ENCODE measurements around the gene COX7A2.

COX7A2 gene

GRCh38 chr6:75249837-75250236 lies 6.2 kb upstream of the COX7A2 start:
- Histone ChIP-seq H4K20me1 (ENCODE audit: insufficient read depth) (no peaks in the 10 kb centered on the region), H3K9ac (no peak overlapping the region), H3K27ac (no peak overlapping the region), H3K4me2 (no peak overlapping the region), H3K36me3 (ENCODE audit: insufficient read depth) (no peaks in the 10 kb centered on the region), H3K4me3 (IDR thresholded peaks at IDR 0.05; ENCODE audit: insufficient read depth, low read depth, low read length) (no peak overlapping the region), H3K79me2 (ENCODE audit: insufficient read depth, low read depth) (no peaks in the 10 kb centered on the region), H3K4me1 (ENCODE audit: low read depth, poor library complexity, severe bottlenecking) (no peaks in the 10 kb centered on the region), H3K27me3 (ENCODE audit: insufficient read depth, low read depth) (no peaks in the 10 kb centered on the region), H2AFZ (ENCODE audit: low read depth) (no peak overlapping the region)
- TF ChIP-seq, protein P1, sequence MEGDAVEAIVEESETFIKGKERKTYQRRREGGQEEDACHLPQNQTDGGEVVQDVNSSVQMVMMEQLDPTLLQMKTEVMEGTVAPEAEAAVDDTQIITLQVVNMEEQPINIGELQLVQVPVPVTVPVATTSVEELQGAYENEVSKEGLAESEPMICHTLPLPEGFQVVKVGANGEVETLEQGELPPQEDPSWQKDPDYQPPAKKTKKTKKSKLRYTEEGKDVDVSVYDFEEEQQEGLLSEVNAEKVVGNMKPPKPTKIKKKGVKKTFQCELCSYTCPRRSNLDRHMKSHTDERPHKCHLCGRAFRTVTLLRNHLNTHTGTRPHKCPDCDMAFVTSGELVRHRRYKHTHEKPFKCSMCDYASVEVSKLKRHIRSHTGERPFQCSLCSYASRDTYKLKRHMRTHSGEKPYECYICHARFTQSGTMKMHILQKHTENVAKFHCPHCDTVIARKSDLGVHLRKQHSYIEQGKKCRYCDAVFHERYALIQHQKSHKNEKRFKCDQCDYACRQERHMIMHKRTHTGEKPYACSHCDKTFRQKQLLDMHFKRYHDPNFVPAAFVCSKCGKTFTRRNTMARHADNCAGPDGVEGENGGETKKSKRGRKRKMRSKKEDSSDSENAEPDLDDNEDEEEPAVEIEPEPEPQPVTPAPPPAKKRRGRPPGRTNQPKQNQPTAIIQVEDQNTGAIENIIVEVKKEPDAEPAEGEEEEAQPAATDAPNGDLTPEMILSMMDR (conservative IDR thresholded peaks at IDR 0.05; ENCODE audit: low read depth, low read length) = no peak

- H3K36me3 ChIP-seq (ENCODE audit: insufficient read depth) = no peaks in the 10 kb centered on the region
- peaks cover 12% of the 10 kb centered on the region for H3K79me2 ChIP-seq (ENCODE audit: insufficient read depth, low read depth)
- no peak overlapping the region for H3K27ac ChIP-seq
- no peak overlapping the region for H2AFZ ChIP-seq (ENCODE audit: low read depth)
- peaks cover 6% of the 10 kb centered on the region for H3K4me1 ChIP-seq (ENCODE audit: low read depth, poor library complexity, severe bottlenecking)
- H3K9ac ChIP-seq = no peak overlapping the region
- no peaks in the 10 kb centered on the region for H3K27me3 ChIP-seq (ENCODE audit: insufficient read depth, low read depth)
- no peaks in the 10 kb centered on the region for H4K20me1 ChIP-seq (ENCODE audit: insufficient read depth)
- H3K4me2 ChIP-seq = no peak overlapping the region
- H3K4me3 ChIP-seq (IDR thresholded peaks at IDR 0.05; ENCODE audit: insufficient read depth, low read depth, low read length) = no peak overlapping the region
- TF ChIP-seq, protein P1 (conservative IDR thresholded peaks at IDR 0.05; ENCODE audit: low read depth, low read length) = no peak
These were observed 2.8 kb upstream of the COX7A2 start for GRCh38 chr6:75246386-75246785.

GRCh38 chr6:75244063-75244584 lies 523 bp upstream of the COX7A2 start:
- H3K4me2 ChIP-seq = peak overlapping the region; percentile 70
- TF ChIP-seq, protein P1 (conservative IDR thresholded peaks at IDR 0.05; ENCODE audit: low read depth, low read length) = no peak
- H3K4me1 ChIP-seq (ENCODE audit: low read depth, poor library complexity, severe bottlenecking) = peaks cover 6% of the 10 kb centered on the region
- H3K79me2 ChIP-seq (ENCODE audit: insufficient read depth, low read depth) = peaks cover 19% of the 10 kb centered on the region
- peak overlapping the region; percentile 96; the same call in 1 of the 2 replicates for H3K27ac ChIP-seq
- no peaks in the 10 kb centered on the region for H3K36me3 ChIP-seq (ENCODE audit: insufficient read depth)
- H4K20me1 ChIP-seq (ENCODE audit: insufficient read depth) = no peaks in the 10 kb centered on the region
- no peak overlapping the region for H3K4me3 ChIP-seq (IDR thresholded peaks at IDR 0.05; ENCODE audit: insufficient read depth, low read depth, low read length)
- H2AFZ ChIP-seq (ENCODE audit: low read depth) = peak overlapping the region; percentile 64
- peak overlapping the region; percentile 88 for H3K9ac ChIP-seq
- no peaks in the 10 kb centered on the region for H3K27me3 ChIP-seq (ENCODE audit: insufficient read depth, low read depth)

DNA sequence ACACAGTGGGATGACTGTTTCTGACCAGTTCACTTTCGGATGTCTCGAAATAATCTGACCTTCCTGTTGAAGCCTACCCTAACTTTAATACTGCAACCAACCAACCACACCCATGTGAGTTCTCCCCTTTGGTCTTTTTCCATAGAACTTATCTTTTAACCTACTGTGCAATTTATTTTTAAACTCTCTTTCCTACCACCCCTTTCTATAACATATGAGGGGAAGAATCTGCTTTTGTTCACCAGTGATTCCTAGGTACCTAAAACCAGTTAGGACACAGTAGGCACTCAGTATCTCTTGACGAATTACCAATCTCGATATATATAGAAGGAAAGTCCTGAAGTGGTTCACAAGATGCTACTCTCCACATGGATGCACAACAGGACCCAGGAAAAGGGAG lies 7.0 kb downstream of the COX7A2 start:
- no peaks in the 10 kb centered on the region for H3K36me3 ChIP-seq (ENCODE audit: insufficient read depth)
- no peak overlapping the region for H3K27ac ChIP-seq
- H4K20me1 ChIP-seq (ENCODE audit: insufficient read depth) = no peaks in the 10 kb centered on the region
- peaks cover 10% of the 10 kb centered on the region for H3K79me2 ChIP-seq (ENCODE audit: insufficient read depth, low read depth)
- TF ChIP-seq, protein P1 (conservative IDR thresholded peaks at IDR 0.05; ENCODE audit: low read depth, low read length) = no peak
- no peaks in the 10 kb centered on the region for H3K27me3 ChIP-seq (ENCODE audit: insufficient read depth, low read depth)
- no peaks in the 10 kb centered on the region for H3K4me1 ChIP-seq (ENCODE audit: low read depth, poor library complexity, severe bottlenecking)
- no peak overlapping the region for H2AFZ ChIP-seq (ENCODE audit: low read depth)
- H3K4me2 ChIP-seq = no peak overlapping the region
- H3K4me3 ChIP-seq (IDR thresholded peaks at IDR 0.05; ENCODE audit: insufficient read depth, low read depth, low read length) = no peak overlapping the region
- no peak overlapping the region for H3K9ac ChIP-seq

Data from KMS-11 (cell line).